Thymus (tissue), 11 donors: ENCODE results near the gene OR5H6. TPM values are rescaled to one million over a fixed set of nuclear protein-coding genes. Genes with fewer than 3 reads are reported as not detected.
"Not testable (repeated sequence)": the region's sequence is repeated elsewhere in the genome, so short reads cannot be mapped to it uniquely, and the experiment has no call there.

Experiments
- DNase-seq, 9 donors: peaks; one replicate each; pipeline ENCODE4 v3.0.0-alpha.2; 2013; ENCODE audit warnings: low spot score in 9 of 9, low read depth in 6 of 9, missing footprints in 1 of 9
- H3K27ac ChIP-seq, 2 donors: one replicate each; pipeline ENCODE4 v1.5.1; 2013; ENCODE audit warnings: control low read depth in 1 of 2, low read depth in 1 of 2, low read length in 1 of 2, mild to moderate bottlenecking in 1 of 2, moderate library complexity in 1 of 2
- H3K27me3 ChIP-seq, 2 donors: one replicate each; pipeline ENCODE4 v1.5.1; 2013; ENCODE audit warnings: low read length in 1 of 2; ENCODE audit not compliant: control insufficient read depth in 2 of 2, insufficient read depth in 1 of 2
- H3K36me3 ChIP-seq, 2 donors: one replicate each; pipeline ENCODE4 v1.5.1; 2013; ENCODE audit warnings: low read length in 1 of 2, mild to moderate bottlenecking in 1 of 2, moderate library complexity in 1 of 2; ENCODE audit not compliant: control insufficient read depth in 2 of 2, insufficient read depth in 2 of 2
- H3K4me1 ChIP-seq, 2 donors: one replicate each; pipeline ENCODE4 v1.5.1; 2013; ENCODE audit warnings: low read length in 2 of 2; ENCODE audit not compliant: control insufficient read depth in 2 of 2, insufficient read depth in 2 of 2
- H3K4me3 ChIP-seq, 2 donors: one replicate each; pipeline ENCODE4 v1.5.1; 2013; ENCODE audit warnings: low read length in 2 of 2, control low read depth in 1 of 2, mild to moderate bottlenecking in 1 of 2
- H3K9me3 ChIP-seq, 2 donors: one replicate each; pipeline ENCODE4 v1.5.1; 2013; ENCODE audit warnings: low read length in 1 of 2, mild to moderate bottlenecking in 1 of 2; ENCODE audit not compliant: control insufficient read depth in 2 of 2, insufficient read depth in 1 of 2
- WGBS: extraction: QIAGEN DNeasy Blood & Tissue Kit; methylation state at CpG from one replicate; pipeline ENCODE4 v1.1.7; 2013; 5-methylcytosine and 5-hydroxymethylcytosine counted together
- polyA plus RNA-seq: library from polyadenylated mRNA; stranded (reverse); fragments of 200-250 nt; gene quantifications from one replicate; pipeline ENCODE4 v1.2.3, GENCODE V29; 2013
- total RNA-seq: library from RNA; stranded (reverse); fragments of 120-200 nt; gene quantifications from one replicate; pipeline ENCODE4 v1.2.4, GENCODE V29; 2013
- donor health status: healthy.

The OR5H6 gene
- total and polyA plus RNA-seq, 2 donors, result not detected

- H3K27me3 ChIP-seq, H3K9me3 ChIP-seq, H3K4me1 ChIP-seq, H3K27ac ChIP-seq, H3K36me3 ChIP-seq, DNase-seq, H3K4me3 ChIP-seq: not testable (repeated sequence)
- 84% methylated on average over 5 of the region's 5 CpGs for WGBS
Observed at GRCh38 chr3:98256026-98256425, 8.0 kb upstream of the OR5H6 start.

GRCh38 chr3:98259707-98260106 is 4.3 kb upstream of the OR5H6 start:
- WGBS, result 76% methylated on average over 2 of the region's 2 CpGs
- no peaks in the 10 kb centered on the region for H3K36me3 ChIP-seq
- no peaks in the 10 kb centered on the region for H3K27me3 ChIP-seq
- H3K27ac ChIP-seq, result no peak overlapping the region
- H3K4me3 ChIP-seq, result no peak overlapping the region
- DNase-seq, result no peak
- no peaks in the 10 kb centered on the region for H3K9me3 ChIP-seq
- no peaks in the 10 kb centered on the region for H3K4me1 ChIP-seq

- Histone ChIP-seq H3K4me1 (no peaks in the 10 kb centered on the region), H3K36me3 (no peaks in the 10 kb centered on the region), H3K27ac (no peak overlapping the region), H3K4me3 (no peak overlapping the region), H3K27me3 (no peaks in the 10 kb centered on the region), H3K9me3 (no peaks in the 10 kb centered on the region)
- WGBS, result 93% methylated on average over 2 of the region's 2 CpGs
- DNase-seq, result no peak
Observed at GRCh38 chr3:98262046-98262445, 2.0 kb upstream of the OR5H6 start.

- WGBS, result 96% methylated on average over 3 of the region's 3 CpGs
- no peak overlapping the region for H3K4me3 ChIP-seq
- no peaks in the 10 kb centered on the region for H3K4me1 ChIP-seq
- H3K27me3 ChIP-seq, result no peaks in the 10 kb centered on the region
- DNase-seq, result no peak
- H3K9me3 ChIP-seq, result peaks cover 0 to 9% of the 10 kb centered on the region in 2 donors
- H3K36me3 ChIP-seq, result no peaks in the 10 kb centered on the region
- H3K27ac ChIP-seq, result no peak overlapping the region
Observed at GRCh38 chr3:98269846-98270245, 5.8 kb downstream of the OR5H6 start.

- H3K4me3 ChIP-seq, result no peak overlapping the region
- 94% methylated on average over 3 of the region's 3 CpGs for WGBS
- H3K4me1 ChIP-seq, result no peaks in the 10 kb centered on the region
- no peak overlapping the region for H3K27ac ChIP-seq
- peaks cover 1 to 13% of the 10 kb centered on the region in 2 donors for H3K9me3 ChIP-seq
- H3K27me3 ChIP-seq, result no peaks in the 10 kb centered on the region
- no peaks in the 10 kb centered on the region for H3K36me3 ChIP-seq
- no peak for DNase-seq
Observed at GRCh38 chr3:98272126-98272525, 8.1 kb downstream of the OR5H6 start.

GRCh38 chr3:98274914-98275313 is 10.9 kb downstream of the OR5H6 start:
- Histone ChIP-seq H3K9me3 (peaks cover 1 to 13% of the 10 kb centered on the region in 2 donors), H3K36me3 (no peaks in the 10 kb centered on the region), H3K27ac (no peak overlapping the region), H3K4me1 (no peaks in the 10 kb centered on the region), H3K27me3 (no peaks in the 10 kb centered on the region), H3K4me3 (no peak overlapping the region)
- 96% methylated on average over 3 of the region's 3 CpGs for WGBS
- no peak for DNase-seq

GRCh38 chr3:98282205-98282604 is 18.2 kb downstream of the OR5H6 start, which contains the start of gene OR5H2:
OR5H2 (plus strand) TSS chr3:98282505; CDS start chr3:98282903, 398 bp downstream.
- 97% methylated on average over 2 of the region's 2 CpGs for WGBS
- no peak within 1 kb of the TSS for H3K4me3 ChIP-seq
- H3K36me3 ChIP-seq, result no peaks in the 10 kb centered on the region

GRCh38 chr3:98290916-98291315 is 26.9 kb downstream of the OR5H6 start:
- WGBS, result 93% methylated on average over 1 of the region's 1 CpG

More at GRCh38 chr3:98282205-98282604, 18.2 kb downstream of the OR5H6 start, which contains the start of gene OR5H2:
- no peak for DNase-seq
- no peaks in the 10 kb centered on the region for H3K4me1 ChIP-seq
- no peaks in the 10 kb centered on the region for H3K27me3 ChIP-seq
- H3K9me3 ChIP-seq, result no peaks in the 10 kb centered on the region
- H3K27ac ChIP-seq, result no peak within 1 kb of the TSS

GRCh38 chr3:98291332-98291957 is 27.4 kb downstream of the OR5H6 start:
- Histone ChIP-seq H3K36me3 (no peaks in the 10 kb centered on the region), H3K27ac (no peak overlapping the region), H3K4me1 (no peaks in the 10 kb centered on the region), H3K27me3 (no peaks in the 10 kb centered on the region), H3K9me3 (peaks cover 0 to 5% of the 10 kb centered on the region in 2 donors), H3K4me3 (no peak overlapping the region)
- DNase-seq, result no peak
- 85% methylated on average over 10 of the region's 10 CpGs for WGBS

More at GRCh38 chr3:98290916-98291315, 26.9 kb downstream of the OR5H6 start:
- H3K27ac ChIP-seq, result no peak overlapping the region
- H3K27me3 ChIP-seq, result no peaks in the 10 kb centered on the region
- H3K4me1 ChIP-seq, result no peaks in the 10 kb centered on the region
- H3K9me3 ChIP-seq, result peaks cover 0 to 5% of the 10 kb centered on the region in 2 donors
- no peaks in the 10 kb centered on the region for H3K36me3 ChIP-seq
- no peak overlapping the region for H3K4me3 ChIP-seq
- no peak for DNase-seq
